GM12878 (cell line): ENCODE results near the gene SRA1. TPM values are rescaled to one million over a fixed set of nuclear protein-coding genes. Genes with fewer than 3 reads are reported as not detected.

Experiments
- ATAC-seq: fragments of 200-7000 bp; cut with Tn5 transposase; 3 replicates; pipeline ENCODE4 v1.9.1; 2020; ENCODE audit warnings: mild to moderate bottlenecking, moderate library complexity
- BruUV-seq: library from RNA; stranded (reverse); fragments of 400-500 nt; replicated peaks from 2 replicates; lab custom pipeline; 2021; lab: Mats Ljungman, UMichigan
- CTCF ChIA-PET: fragments of 300-600 bp; sonication (Branson Sonifier 250); formaldehyde crosslinking; extraction: SDS; loops from one replicate; lab custom pipeline; 2021; ENCODE audit warnings: inconsistent platforms; lab: Yijun Ruan, JAX
- POLR2A ChIA-PET: fragments of 350-600 bp; formaldehyde crosslinking; extraction: SDS; loops from one replicate; lab custom pipeline; 2021; ENCODE audit warnings: inconsistent platforms; lab: Charles Lee
- RAD21 ChIA-PET: fragments of 300-600 bp; sonication (Branson Sonifier 250); formaldehyde crosslinking; loops from one replicate; lab custom pipeline; 2023; ENCODE audit warnings: antibody characterized with exemption; ENCODE audit not compliant: unreplicated experiment; lab: Charles Lee
- SMC1A ChIA-PET: fragments of 300-600 bp; sonication (Branson Sonifier 250); formaldehyde crosslinking; loops from one replicate; lab custom pipeline; 2023; ENCODE audit not compliant: unreplicated experiment, uncharacterized antibody; lab: Charles Lee
- DNase-seq: peaks from one replicate; pipeline ENCODE4 v3.0.0-alpha.2; 2011; ENCODE audit warnings: low read depth, low spot score
- FAIRE-seq: peaks from 3 replicates; lab custom pipeline; 2011; peaks lifted over from hg19 to GRCh38; lab: Jason Lieb, UNC
- H2AFZ ChIP-seq: 2 replicates; pipeline ENCODE4 v1.6.0; 2011; ENCODE audit warnings: low read depth, low read length, control low read depth; ENCODE audit not compliant: control insufficient read depth
- H3K27ac ChIP-seq: 2 replicates; pipeline ENCODE4 v1.5.1; 2011; ENCODE audit warnings: control low read depth; ENCODE audit not compliant: control insufficient read depth, insufficient read depth
- H3K27me3 ChIP-seq, 2 experiments: replicated peaks in 1 of 2; 2 replicates each; pipeline versions ENCODE4 v1.6.0 to v1.6.1; 2011; ENCODE audit warnings: low read length in 1 of 2; ENCODE audit not compliant: control insufficient read depth in 2 of 2, insufficient read depth in 2 of 2
- H3K36me3 ChIP-seq, 2 experiments: 2 replicates each; pipeline ENCODE4 v1.5.1; 2011; ENCODE audit warnings: low read length in 1 of 2; ENCODE audit not compliant: control insufficient read depth in 2 of 2, insufficient read depth in 2 of 2
- H3K4me1 ChIP-seq: 2 replicates; pipeline ENCODE4 v1.6.1; 2011; ENCODE audit warnings: mild to moderate bottlenecking, low read length, moderate library complexity, mixed read lengths; ENCODE audit not compliant: control insufficient read depth, insufficient read depth
- H3K4me2 ChIP-seq: 2 replicates; pipeline ENCODE4 v1.6.0; 2011; ENCODE audit warnings: control low read depth; ENCODE audit not compliant: control insufficient read depth, insufficient read depth
- H3K4me3 ChIP-seq: fragments of 200-600 bp; sonication (generic); 2 replicates; pipeline ENCODE4 v1.5.1; 2016
- H3K79me2 ChIP-seq: 2 replicates; pipeline ENCODE4 v1.6.0; 2011; ENCODE audit warnings: low read length; ENCODE audit not compliant: control insufficient read depth, insufficient read depth
- H3K9ac ChIP-seq: 2 replicates; pipeline ENCODE4 v1.8.0; 2011; ENCODE audit warnings: low read length, control low read depth, mixed read lengths; ENCODE audit not compliant: control insufficient read depth, insufficient read depth
- H3K9me3 ChIP-seq: replicated peaks from 3 replicates; pipeline ENCODE4 v1.5.1; 2011; ENCODE audit warnings: mild to moderate bottlenecking, low read length; ENCODE audit not compliant: control insufficient read depth, insufficient read depth
- H4K20me1 ChIP-seq: 2 replicates; pipeline ENCODE4 v1.6.0; 2011; ENCODE audit not compliant: control insufficient read depth, insufficient read depth
- CBFB ChIP-seq: IDR thresholded peaks from 2 replicates; pipeline ENCODE4 v1.6.1; 2016; ENCODE audit warnings: antibody characterized with exemption, low read depth
- HDGF ChIP-seq: fragments of 450-650 bp; IDR thresholded peaks from 2 replicates; pipeline ENCODE4 v1.6.1; 2016; ENCODE audit warnings: antibody characterized with exemption
- NR2C1 ChIP-seq: fragments of 450-650 bp; IDR thresholded peaks from 2 replicates; pipeline ENCODE4 v1.6.1; 2017; ENCODE audit warnings: antibody characterized with exemption, mild to moderate bottlenecking, moderate library complexity
- NR2F1 ChIP-seq: fragments of 450-650 bp; conservative IDR thresholded peaks from 2 replicates; pipeline ENCODE4 v1.6.1; 2017; ENCODE audit warnings: mild to moderate bottlenecking
- PAX8 ChIP-seq: fragments of 450-650 bp; IDR thresholded peaks from 2 replicates; pipeline ENCODE4 v1.6.1; 2017; ENCODE audit warnings: mild to moderate bottlenecking, moderate library complexity
- TCF7 ChIP-seq: IDR thresholded peaks from 2 replicates; pipeline ENCODE4 v1.6.1; 2014; ENCODE audit warnings: antibody characterized with exemption, borderline replicate concordance
- WGBS: methylation state at CpG from one replicate; pipeline ENCODE4 v1.1.6; 2016; ENCODE audit warnings: low lambda C conversion rate; ENCODE audit not compliant: insufficient replicate concordance, insufficient coverage; ENCODE audit errors: missing lambda C conversion rate; 5-methylcytosine and 5-hydroxymethylcytosine counted together
- in situ Hi-C: fragments of 300-500 bp; cut with MboI; formaldehyde crosslinking; loops from 9 replicates; pipeline ENCODE4 v1.14.3; 2018; ENCODE audit warnings: mixed read lengths
- intact Hi-C: fragments of 100-400 bp; cut with micrococcal nuclease; formaldehyde crosslinking; loops from one replicate; pipeline ENCODE4 v1.14.2; 2022; ENCODE audit not compliant: unreplicated experiment
- polyA plus RNA-seq, 11 experiments: library from polyadenylated mRNA; depleted of rRNA in 4 of 11; unstranded in 6 of 11; stranded (reverse) in 5 of 11; fragments of >200 nt; fragmentation: Nextera tagmentation in 4 of 11; fragmentation: Illumina TruSeq in 1 of 11; extraction: Ambion mirVana in 4 of 11; extraction: Trizol in 1 of 11; gene quantifications; 1 replicate in 1 of 11; 2 replicates in 10 of 11; pipeline versions ENCODE4 v1.2.1 to v1.2.3, GENCODE V29; 2011 to 2016; ENCODE audit warnings: inconsistent platforms in 2 of 11, missing spikeins in 2 of 11, low read depth in 1 of 11
- total RNA-seq, 4 experiments: library from RNA; depleted of rRNA in 3 of 4; stranded (reverse); fragments of >200 nt in 3 of 4; fragmentation: Illumina TruSeq in 1 of 4; extraction: Trizol in 1 of 4; gene quantifications; 2 replicates each; pipeline versions ENCODE4 v1.2.1 to v1.2.3, GENCODE V29; 2013 to 2021
- TF ChIP-seq, protein P1 (sequence below): IDR thresholded peaks from 2 replicates; pipeline ENCODE4 v1.6.1; 2011; ENCODE audit warnings: low read depth, low read length, improper control_type of control experiment, borderline replicate concordance

SRA1 gene
- total and polyA plus RNA-seq, 10 of the 15 experiments (the other 5 are each of a cell fraction or from before 2014, with no cell fraction given), result 35.3 to 127 (median 56.1) TPM

DNA sequence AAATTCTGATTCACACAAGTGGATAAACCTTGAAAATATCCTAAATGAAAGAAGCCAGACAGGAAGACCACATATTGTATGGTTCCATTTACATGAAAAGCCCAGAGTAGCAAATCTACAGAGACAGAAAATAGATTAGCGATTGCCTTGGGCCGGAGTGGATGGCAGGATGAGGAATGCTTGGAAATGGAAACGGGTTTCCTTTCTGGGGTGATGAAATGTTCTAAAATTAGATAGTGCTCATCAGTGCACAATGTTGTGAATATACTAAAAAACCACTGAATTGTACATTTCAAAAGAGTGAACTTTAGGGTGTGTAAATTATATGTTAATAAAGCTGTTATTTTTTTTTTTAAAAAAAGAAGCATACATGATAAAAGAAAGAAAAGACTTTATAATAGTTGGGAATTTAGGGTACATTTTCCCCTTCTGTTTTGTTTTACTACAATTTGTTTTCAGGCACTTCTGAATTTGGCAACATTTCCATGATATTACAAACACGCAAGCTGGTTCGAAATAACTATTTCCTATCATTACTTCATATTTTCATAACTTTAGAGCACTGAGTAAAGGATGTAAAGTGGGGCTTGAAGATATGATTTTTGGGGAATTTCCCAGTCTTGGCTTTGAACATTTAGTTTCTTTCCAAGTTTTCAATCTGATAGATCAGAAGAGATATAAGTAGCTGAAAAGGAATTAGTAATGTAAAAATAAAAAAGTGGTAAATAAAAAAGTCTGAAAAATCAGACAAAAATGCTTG, 31.2 kb upstream of the SRA1 start:
- ATAC-seq (no peak), FAIRE-seq (no peak), DNase-seq (no peak)
- WGBS, result 70% methylated on average over 5 of the region's 5 CpGs
- in situ Hi-C loops, result no loop called here
- H2AFZ ChIP-seq, result no peak overlapping the region
- ChIA-PET CTCF (interaction anchor here (1.1 kb wide), 1 partner anchor 237 kb away, joined by 3 read pairs; no protein-coding TSS in a partner anchor), RAD21 (no interaction called here), POLR2A (interaction anchor here (0.7 kb wide), 1 partner anchor 10 kb away, joined by 4 read pairs; no protein-coding TSS in a partner anchor), SMC1A (interaction anchor here (1.5 kb wide), 1 partner anchor 41 kb away, joined by 4 read pairs; the partner anchor contains the start of gene EIF4EBP3)
- no peaks in the 10 kb centered on the region for H4K20me1 ChIP-seq
- BruUV-seq, result no TSS peak
- TF ChIP-seq NR2C1 (no peak), HDGF (no peak), TCF7 (no peak), PAX8 (no peak), CBFB (no peak), NR2F1 (no peak)
- TF ChIP-seq, protein P1, sequence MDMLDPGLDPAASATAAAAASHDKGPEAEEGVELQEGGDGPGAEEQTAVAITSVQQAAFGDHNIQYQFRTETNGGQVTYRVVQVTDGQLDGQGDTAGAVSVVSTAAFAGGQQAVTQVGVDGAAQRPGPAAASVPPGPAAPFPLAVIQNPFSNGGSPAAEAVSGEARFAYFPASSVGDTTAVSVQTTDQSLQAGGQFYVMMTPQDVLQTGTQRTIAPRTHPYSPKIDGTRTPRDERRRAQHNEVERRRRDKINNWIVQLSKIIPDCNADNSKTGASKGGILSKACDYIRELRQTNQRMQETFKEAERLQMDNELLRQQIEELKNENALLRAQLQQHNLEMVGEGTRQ, result no peak
- H3K27ac ChIP-seq, result no peak overlapping the region
- no peak overlapping the region for H3K4me3 ChIP-seq
- H3K36me3 ChIP-seq, result no peaks in the 10 kb centered on the region
- intact Hi-C loops, result no loop called here
- no peaks in the 10 kb centered on the region for H3K4me1 ChIP-seq
- H3K4me2 ChIP-seq, result no peak overlapping the region
- no peaks in the 10 kb centered on the region for H3K27me3 ChIP-seq
- no peaks in the 10 kb centered on the region for H3K79me2 ChIP-seq
- H3K9me3 ChIP-seq, result no peaks in the 10 kb centered on the region
- H3K9ac ChIP-seq, result no peak overlapping the region
